ENCODE data around the gene RRP7A. TPM values are rescaled to one million over a fixed set of nuclear protein-coding genes. Genes with fewer than 3 reads are reported as not detected.
A peak's percentile ranks its signal among the peaks of the same experiment; 100 is the strongest.
"Not testable (repeated sequence)": the region's sequence is repeated elsewhere in the genome, so short reads cannot be mapped to it uniquely, and the experiment has no call there.

Gene RRP7A
- total RNA-seq, 2 donors from 2014 or later, result 32.5 to 35.9 TPM

- H3K4me1 Mint-ChIP-seq (ENCODE audit: low read depth); H3K36me3 Mint-ChIP-seq (ENCODE audit: insufficient read depth in 2 of 2); H3K27me3 Mint-ChIP-seq (ENCODE audit: low read depth); DNase-seq; H3K4me3 Mint-ChIP-seq; H3K9me3 Mint-ChIP-seq; H3K27ac Mint-ChIP-seq; ATAC-seq (replicated peaks in 1 of 2): not testable (repeated sequence)
These were observed 11.1 kb downstream of the RRP7A start for GRCh38 chr22:42508327-42508974.

- Mint-ChIP-seq H3K9me3 (no peaks in the 10 kb centered on the region), H3K27ac (no peak overlapping the region), H3K4me1 (ENCODE audit: low read depth) (peaks cover 6% of the 10 kb centered on the region), H3K4me3 (peak overlapping the region; percentile 72 to 74), H3K36me3 (ENCODE audit: insufficient read depth in 2 of 2) (no peaks in the 10 kb centered on the region), H3K27me3 (ENCODE audit: low read depth) (peaks cover 5% of the 10 kb centered on the region)
- ATAC-seq (replicated peaks in 1 of 2), result no peak
- DNase-seq, result no peak
These were observed 18.8 kb downstream of the RRP7A start for GRCh38 chr22:42500836-42501179.

GRCh38 chr22:42500161-42500835 is 19.3 kb downstream of the RRP7A start:
- Mint-ChIP-seq H3K4me3 (peak overlapping the region; percentile 72 to 74), H3K4me1 (ENCODE audit: low read depth) (peaks cover 6% of the 10 kb centered on the region), H3K9me3 (no peaks in the 10 kb centered on the region), H3K27ac (no peak overlapping the region), H3K27me3 (ENCODE audit: low read depth) (peaks cover 5% of the 10 kb centered on the region), H3K36me3 (ENCODE audit: insufficient read depth in 2 of 2) (no peaks in the 10 kb centered on the region)
- DNase-seq (peak; percentile 89 to 91), ATAC-seq (replicated peaks in 1 of 2) (peak; percentile 90 to 95)

- H3K9me3 Mint-ChIP-seq; H3K4me1 Mint-ChIP-seq (ENCODE audit: low read depth); H3K27me3 Mint-ChIP-seq (ENCODE audit: low read depth); H3K27ac Mint-ChIP-seq; ATAC-seq (replicated peaks in 1 of 2); H3K36me3 Mint-ChIP-seq (ENCODE audit: insufficient read depth in 2 of 2); DNase-seq: not testable (repeated sequence)
- peak overlapping the region in 1 of 2 donors; percentile 63 for H3K4me3 Mint-ChIP-seq
These were observed 19.8 kb downstream of the RRP7A start for GRCh38 chr22:42499773-42500160.

- H3K4me3 Mint-ChIP-seq; ATAC-seq (replicated peaks in 1 of 2); H3K9me3 Mint-ChIP-seq; H3K36me3 Mint-ChIP-seq (ENCODE audit: insufficient read depth in 2 of 2); H3K4me1 Mint-ChIP-seq (ENCODE audit: low read depth); H3K27ac Mint-ChIP-seq; DNase-seq; H3K27me3 Mint-ChIP-seq (ENCODE audit: low read depth): not testable (repeated sequence)
These were observed 24.0 kb downstream of the RRP7A start for GRCh38 chr22:42495533-42496141.

GRCh38 chr22:42493393-42493792 is 26.2 kb downstream of the RRP7A start:
- DNase-seq (no peak), ATAC-seq (replicated peaks in 1 of 2) (no peak)
- peaks cover 5% of the 10 kb centered on the region for H3K27me3 Mint-ChIP-seq (ENCODE audit: low read depth)
- H3K36me3 Mint-ChIP-seq (ENCODE audit: insufficient read depth in 2 of 2), result no peaks in the 10 kb centered on the region
- no peak overlapping the region for H3K27ac Mint-ChIP-seq
- H3K4me3 Mint-ChIP-seq, result no peak overlapping the region
- H3K4me1 Mint-ChIP-seq (ENCODE audit: low read depth), result no peaks in the 10 kb centered on the region
- no peaks in the 10 kb centered on the region for H3K9me3 Mint-ChIP-seq

GRCh38 chr22:42492323-42492690 is 27.3 kb downstream of the RRP7A start:
- no peak overlapping the region for H3K4me3 Mint-ChIP-seq
- no peak overlapping the region for H3K27ac Mint-ChIP-seq
- H3K9me3 Mint-ChIP-seq, result no peaks in the 10 kb centered on the region
- no peaks in the 10 kb centered on the region for H3K4me1 Mint-ChIP-seq (ENCODE audit: low read depth)
- H3K36me3 Mint-ChIP-seq (ENCODE audit: insufficient read depth in 2 of 2), result no peaks in the 10 kb centered on the region
- peaks cover 5% of the 10 kb centered on the region for H3K27me3 Mint-ChIP-seq (ENCODE audit: low read depth)
- DNase-seq (no peak), ATAC-seq (replicated peaks in 1 of 2) (no peak)

- Mint-ChIP-seq H3K4me1 (ENCODE audit: low read depth) (no peaks in the 10 kb centered on the region), H3K27me3 (ENCODE audit: low read depth) (no peaks in the 10 kb centered on the region), H3K27ac (no peak overlapping the region), H3K4me3 (no peak overlapping the region), H3K36me3 (ENCODE audit: insufficient read depth in 2 of 2) (no peaks in the 10 kb centered on the region), H3K9me3 (no peaks in the 10 kb centered on the region)
- ATAC-seq (replicated peaks in 1 of 2), result no peak
- no peak for DNase-seq
These were observed 29.3 kb downstream of the RRP7A start for GRCh38 chr22:42490243-42490832.

- DNase-seq (no peak), ATAC-seq (replicated peaks in 1 of 2) (no peak)
- Mint-ChIP-seq H3K4me1 (ENCODE audit: low read depth) (no peaks in the 10 kb centered on the region), H3K27ac (no peak overlapping the region), H3K36me3 (ENCODE audit: insufficient read depth in 2 of 2) (no peaks in the 10 kb centered on the region), H3K4me3 (no peak overlapping the region), H3K27me3 (ENCODE audit: low read depth) (no peaks in the 10 kb centered on the region), H3K9me3 (no peaks in the 10 kb centered on the region)
These were observed 30.6 kb downstream of the RRP7A start for GRCh38 chr22:42489000-42489399.

- Mint-ChIP-seq H3K4me1 (ENCODE audit: low read depth) (no peaks in the 10 kb centered on the region), H3K27me3 (ENCODE audit: low read depth) (no peaks in the 10 kb centered on the region), H3K4me3 (no peak overlapping the region), H3K36me3 (ENCODE audit: insufficient read depth in 2 of 2) (no peaks in the 10 kb centered on the region), H3K27ac (no peak overlapping the region), H3K9me3 (no peaks in the 10 kb centered on the region)
- ATAC-seq (replicated peaks in 1 of 2), result no peak
- no peak for DNase-seq
These were observed 35.1 kb downstream of the RRP7A start for GRCh38 chr22:42484506-42484905.

- H3K4me1 Mint-ChIP-seq (ENCODE audit: low read depth); H3K9me3 Mint-ChIP-seq; H3K36me3 Mint-ChIP-seq (ENCODE audit: insufficient read depth in 2 of 2); H3K27me3 Mint-ChIP-seq (ENCODE audit: low read depth); H3K4me3 Mint-ChIP-seq; DNase-seq; ATAC-seq (replicated peaks in 1 of 2); H3K27ac Mint-ChIP-seq: not testable (repeated sequence)
These were observed 35.9 kb downstream of the RRP7A start for GRCh38 chr22:42483610-42484223.

- Mint-ChIP-seq H3K27ac (no peak overlapping the region), H3K36me3 (ENCODE audit: insufficient read depth in 2 of 2) (no peaks in the 10 kb centered on the region), H3K27me3 (ENCODE audit: low read depth) (no peaks in the 10 kb centered on the region), H3K4me1 (ENCODE audit: low read depth) (peaks cover 10% of the 10 kb centered on the region), H3K9me3 (no peaks in the 10 kb centered on the region), H3K4me3 (no peak overlapping the region)
- no peak for ATAC-seq (replicated peaks in 1 of 2)
- DNase-seq, result no peak
These were observed 44.5 kb downstream of the RRP7A start for GRCh38 chr22:42475122-42475521.

- H3K27me3 Mint-ChIP-seq (ENCODE audit: low read depth), result no peaks in the 10 kb centered on the region
- H3K4me3 Mint-ChIP-seq, result no peak overlapping the region
- no peak for ATAC-seq (replicated peaks in 1 of 2)
- no peaks in the 10 kb centered on the region for H3K36me3 Mint-ChIP-seq (ENCODE audit: insufficient read depth in 2 of 2)
- no peak overlapping the region for H3K27ac Mint-ChIP-seq
- no peaks in the 10 kb centered on the region for H3K9me3 Mint-ChIP-seq
- H3K4me1 Mint-ChIP-seq (ENCODE audit: low read depth), result peaks cover 7% of the 10 kb centered on the region
- no peak for DNase-seq
These were observed 46.0 kb downstream of the RRP7A start for GRCh38 chr22:42473484-42474193.

All from activated T-cell treated with anti-CD3 and anti-CD28 coated beads, Interleukin-2, amount 50 U/mL, for 72 hours (primary cell).